Raji (cell line): ENCODE measurements around the gene CIZ1.

Experiments used
- POLR2A ChIP-seq: IDR thresholded peaks from 2 replicates; pipeline ENCODE4 v1.6.1; 2011; ENCODE audit warnings: low read depth, low read length, control low read depth; ENCODE audit not compliant: insufficient read depth

The CIZ1 gene

GRCh38 chr9:128161215-128161902 is 30.0 kb downstream of the CIZ1 start:
- TF ChIP-seq POLR2A: no peak

- TF ChIP-seq POLR2A: no peak
Observed at GRCh38 chr9:128160603-128160987, 30.8 kb downstream of the CIZ1 start.

GRCh38 chr9:128159784-128160602 is 31.4 kb downstream of the CIZ1 start, which contains the start of gene BBLN:
BBLN (plus strand) TSS chr9:128160265; CDS start chr9:128160408, 143 bp downstream.
- peak; percentile 90 for TF ChIP-seq POLR2A

GRCh38 chr9:128159522-128159783 is 31.9 kb downstream of the CIZ1 start:
- no peak for TF ChIP-seq POLR2A

GRCh38 chr9:128155736-128156500 is 35.5 kb downstream of the CIZ1 start:
- TF ChIP-seq POLR2A: no peak

GRCh38 chr9:128153947-128154695 is 37.3 kb downstream of the CIZ1 start:
- TF ChIP-seq POLR2A: no peak

GRCh38 chr9:128153060-128153946 is 38.1 kb downstream of the CIZ1 start:
- TF ChIP-seq POLR2A: no peak

GRCh38 chr9:128152133-128153059 is 39.0 kb downstream of the CIZ1 start:
- TF ChIP-seq POLR2A: no peak

GRCh38 chr9:128151309-128152132 is 39.9 kb downstream of the CIZ1 start:
- TF ChIP-seq POLR2A: no peak

- no peak for TF ChIP-seq POLR2A
Observed at GRCh38 chr9:128150594-128151308, 40.6 kb downstream of the CIZ1 start.

GRCh38 chr9:128149951-128150593 is 41.3 kb downstream of the CIZ1 start:
- no peak for TF ChIP-seq POLR2A
